ENCODE measurements around the gene ARHGEF4. TPM values are rescaled to one million over a fixed set of nuclear protein-coding genes. Genes with fewer than 3 reads are reported as not detected.

The ARHGEF4 gene
- total RNA-seq, 1 experiment from 2014 or later = 26.6 TPM

- BruUV-seq (replicated peaks) = no TSS peak
- Histone ChIP-seq H3K4me2 (ENCODE audit: low read length) (no peak overlapping the region), H3K9me3 (ENCODE audit: control insufficient read depth in 1 of 2, insufficient read depth in 1 of 2, low read depth in 1 of 2, low read length in 2 of 2) (no peaks in the 10 kb centered on the region), H3K4me3 (replicated peaks in 1 of 2; ENCODE audit: low read depth in 1 of 2, low read length in 2 of 2) (no peak overlapping the region), H3K79me2 (ENCODE audit: insufficient read depth, low read length) (no peaks in the 10 kb centered on the region), H3K27ac (ENCODE audit: low read depth, low read length) (no peak overlapping the region), H3K9me2 (ENCODE audit: insufficient read depth) (no peaks in the 10 kb centered on the region), H2AFZ (ENCODE audit: low read depth, low read length, poor library complexity, severe bottlenecking) (no peak overlapping the region), H4K20me1 (ENCODE audit: insufficient read depth) (no peaks in the 10 kb centered on the region), H3K36me3 (ENCODE audit: control insufficient read depth in 1 of 2, insufficient read depth in 2 of 2, low read length in 2 of 2) (no peaks in the 10 kb centered on the region; a peak in 1 of 4 replicates), H3K4me1 (ENCODE audit: control insufficient read depth in 1 of 2, insufficient read depth in 2 of 2, low read length in 2 of 2) (no peaks in the 10 kb centered on the region), H3K9ac (ENCODE audit: low read length) (no peak overlapping the region), H3K27me3 (ENCODE audit: insufficient read depth, low read length) (no peaks in the 10 kb centered on the region)
- CTCF ChIA-PET = no interaction called here
- intact Hi-C loops (cut with micrococcal nuclease) = no loop called here
- DNase-seq (ENCODE audit: low read depth, low spot score) = no peak
- POLR2A ChIA-PET = no interaction called here
- 0 out of 6 replicates have a peak, but pooled peaks of 1 of the 3 experiments have one; percentile 3 for TF ChIP-seq CTCF (IDR thresholded peaks at IDR 0.05 in 2 of 3, conservative IDR thresholded peaks at IDR 0.05 in 1 of 3; ENCODE audit: borderline replicate concordance in 1 of 3, insufficient read depth in 1 of 3, low read depth in 2 of 3, low read length in 2 of 3)
- no peak for TF ChIP-seq JUND (IDR thresholded peaks at IDR 0.05)
- no peak for TF ChIP-seq REST (IDR thresholded peaks at IDR 0.05; ENCODE audit: low read depth)
- TF ChIP-seq EGR1 (IDR thresholded peaks at IDR 0.05; ENCODE audit: low read depth) = no peak
- RAD21 ChIA-PET (ENCODE audit: low non-redundant PET in 1 of 2, low total read pairs in 2 of 2, uncharacterized antibody in 2 of 2, unreplicated experiment in 2 of 2) = no interaction called here
- ATAC-seq = no peak
Observed at GRCh38 chr2:130963849-130964793, 127.4 kb downstream of the ARHGEF4 start.

Measured in HCT116 (cell line).